HCT116 (cell line): ENCODE measurements around the gene STK32B. TPM values are rescaled to one million over a fixed set of nuclear protein-coding genes. Genes with fewer than 3 reads are reported as not detected.

ENCODE experiments used
- ATAC-seq: fragments of 200-7000 bp; cut with Tn5 transposase; 2 replicates; pipeline ENCODE4 v1.9.1; 2020; ENCODE audit warnings: mild to moderate bottlenecking, moderate library complexity
- BruUV-seq: library from RNA; stranded (reverse); fragments of 400-500 nt; replicated peaks from 2 replicates; lab custom pipeline; 2021; lab: Mats Ljungman, UMichigan
- CTCF ChIA-PET: fragments of 300-600 bp; sonication (Branson Sonifier 250); formaldehyde crosslinking; loops from one replicate; lab custom pipeline; 2021; ENCODE audit warnings: antibody characterized with exemption; lab: Charles Lee
- POLR2A ChIA-PET: fragments of 300-600, 350-600 bp; sonication (Branson Sonifier 250); formaldehyde crosslinking; loops from one replicate; lab custom pipeline; 2021; ENCODE audit warnings: antibody characterized with exemption; lab: Charles Lee
- RAD21 ChIA-PET, 2 experiments: fragments of 300-600 bp; sonication (Branson Sonifier 250); formaldehyde crosslinking; loops; one replicate each; lab custom pipeline; 2023; ENCODE audit warnings: low total read pairs in 2 of 2; ENCODE audit not compliant: uncharacterized antibody in 2 of 2, unreplicated experiment in 2 of 2, low non-redundant PET in 1 of 2; lab: Charles Lee
- DNase-seq: peaks from one replicate; pipeline ENCODE4 v3.0.0-alpha.2; 2010; ENCODE audit warnings: low read depth, low spot score
- H2AFZ ChIP-seq: fragments of 200-600 bp; shearing (Covaris generic), sonication (generic); 2 replicates; pipeline ENCODE4 v1.6.1; 2017; ENCODE audit warnings: low read depth, mixed run types, mixed read lengths, antibody characterized with exemption, low read length; ENCODE audit not compliant: poor library complexity, severe bottlenecking
- H3K27ac ChIP-seq: 2 replicates; pipeline ENCODE4 v1.5.1; 2012; ENCODE audit warnings: low read depth, low read length
- H3K27me3 ChIP-seq: fragments of 200-600 bp; sonication (generic); 2 replicates; pipeline ENCODE4 v1.6.1; 2016; ENCODE audit warnings: mixed run types, low read length, mixed read lengths; ENCODE audit not compliant: insufficient read depth
- H3K36me3 ChIP-seq, 2 experiments: fragments of 200-500 bp in 1 of 2; fragments of 200-600 bp in 1 of 2; sonication (Bioruptor generic) in 1 of 2; sonication (generic) in 1 of 2; 2 replicates each; pipeline versions ENCODE4 v1.5.1 to v1.6.1; 2014 to 2016; ENCODE audit warnings: low read length in 2 of 2, inconsistent platforms in 1 of 2, mixed read lengths in 1 of 2, mixed run types in 1 of 2; ENCODE audit not compliant: insufficient read depth in 2 of 2, control insufficient read depth in 1 of 2
- H3K4me1 ChIP-seq, 2 experiments: fragments of 200-600 bp in 1 of 2; sonication (generic) in 1 of 2; 2 replicates each; pipeline versions ENCODE4 v1.5.1 to v1.6.1; 2012 to 2017; ENCODE audit warnings: low read length in 2 of 2, inconsistent platforms in 1 of 2, mild to moderate bottlenecking in 1 of 2, mixed read lengths in 1 of 2, mixed run types in 1 of 2, moderate library complexity in 1 of 2; ENCODE audit not compliant: insufficient read depth in 2 of 2, control insufficient read depth in 1 of 2
- H3K4me2 ChIP-seq: fragments of 200-600 bp; sonication (generic); 2 replicates; pipeline ENCODE4 v1.6.1; 2017; ENCODE audit warnings: mixed run types, low read length, mixed read lengths
- H3K4me3 ChIP-seq, 2 experiments: fragments of 200-600 bp in 1 of 2; sonication (generic) in 1 of 2; replicated peaks in 1 of 2; 2 replicates each; pipeline ENCODE4 v1.5.1; 2011 to 2016; ENCODE audit warnings: low read length in 2 of 2, control low read depth in 1 of 2, low read depth in 1 of 2, mild to moderate bottlenecking in 1 of 2, mixed read lengths in 1 of 2, mixed run types in 1 of 2
- H3K79me2 ChIP-seq: fragments of 200-600 bp; sonication (generic); 2 replicates; pipeline ENCODE4 v1.6.1; 2017; ENCODE audit warnings: mild to moderate bottlenecking, mixed run types, low read length, moderate library complexity, mixed read lengths; ENCODE audit not compliant: insufficient read depth
- H3K9ac ChIP-seq: fragments of 200-600 bp; sonication (generic); 2 replicates; pipeline ENCODE4 v1.6.1; 2016; ENCODE audit warnings: low read length, mixed read lengths
- H3K9me2 ChIP-seq: fragments of 200-600 bp; sonication (generic), shearing (Covaris generic); 2 replicates; pipeline ENCODE4 v1.6.1; 2017; ENCODE audit warnings: mixed run types, mild to moderate bottlenecking, moderate library complexity; ENCODE audit not compliant: insufficient read depth
- H3K9me3 ChIP-seq, 2 experiments: fragments of 200-500 bp in 1 of 2; fragments of 200-600 bp in 1 of 2; sonication (Bioruptor generic) in 1 of 2; sonication (generic) in 1 of 2; 2 replicates each; pipeline ENCODE4 v1.6.1; 2014 to 2017; ENCODE audit warnings: low read length in 2 of 2, mixed read lengths in 2 of 2, inconsistent platforms in 1 of 2, low read depth in 1 of 2, mild to moderate bottlenecking in 1 of 2, mixed run types in 1 of 2, moderate library complexity in 1 of 2; ENCODE audit not compliant: control insufficient read depth in 1 of 2, insufficient read depth in 1 of 2
- H4K20me1 ChIP-seq: fragments of 200-600 bp; sonication (generic), shearing (Covaris generic); 2 replicates; pipeline ENCODE4 v1.6.1; 2017; ENCODE audit warnings: mixed run types, mild to moderate bottlenecking, moderate library complexity; ENCODE audit not compliant: insufficient read depth
- CEBPB ChIP-seq: IDR thresholded peaks from 2 replicates; pipeline ENCODE4 v1.6.1; 2012; ENCODE audit warnings: low read depth
- EGR1 ChIP-seq: IDR thresholded peaks from 2 replicates; pipeline ENCODE4 v1.6.1; 2012; ENCODE audit warnings: low read depth
- ELF1 ChIP-seq: IDR thresholded peaks from 2 replicates; pipeline ENCODE4 v1.6.1; 2012; ENCODE audit warnings: low read depth, borderline replicate concordance
- EZH2 ChIP-seq: fragments of 200-600 bp; sonication (generic); IDR thresholded peaks from 2 replicates; pipeline ENCODE4 v1.6.1; 2017; ENCODE audit warnings: antibody characterized with exemption, mixed run types
- EZH2phosphoT487 ChIP-seq: fragments of 200-600 bp; IDR thresholded peaks from 2 replicates; pipeline ENCODE4 v1.6.1; 2018; ENCODE audit warnings: antibody characterized with exemption, borderline replicate concordance
- FOSL1 ChIP-seq: IDR thresholded peaks from 2 replicates; pipeline ENCODE4 v1.6.1; 2012; ENCODE audit warnings: low read depth
- POLR2A ChIP-seq: IDR thresholded peaks from 2 replicates; pipeline ENCODE4 v1.7.0; 2011; ENCODE audit warnings: borderline replicate concordance; ENCODE audit not compliant: insufficient read depth, insufficient read length; ENCODE audit errors: extremely low read depth
- POLR2AphosphoS5 ChIP-seq: IDR thresholded peaks from 2 replicates; pipeline ENCODE4 v1.6.1; 2011; ENCODE audit warnings: mild to moderate bottlenecking, low read depth, low read length, moderate library complexity
- RAD21 ChIP-seq: IDR thresholded peaks from 2 replicates; pipeline ENCODE4 v1.6.1; 2012; ENCODE audit warnings: low read depth, mild to moderate bottlenecking
- SIN3A ChIP-seq: IDR thresholded peaks from 2 replicates; pipeline ENCODE4 v1.6.1; 2012; ENCODE audit warnings: low read depth
- SP1 ChIP-seq: IDR thresholded peaks from 2 replicates; pipeline ENCODE4 v1.6.1; 2012; ENCODE audit warnings: low read depth
- SRF ChIP-seq: IDR thresholded peaks from 2 replicates; pipeline ENCODE4 v1.6.1; 2012; ENCODE audit warnings: low read depth
- TCF7L2 ChIP-seq: IDR thresholded peaks from 2 replicates; pipeline ENCODE4 v1.7.0; 2011; ENCODE audit warnings: borderline replicate concordance, inconsistent platforms; ENCODE audit not compliant: insufficient read depth, insufficient read length; ENCODE audit errors: extremely low read depth
- YY1 ChIP-seq: IDR thresholded peaks from 2 replicates; pipeline ENCODE4 v1.6.1; 2011; ENCODE audit warnings: low read length, low read depth, moderate library complexity, mild to moderate bottlenecking; ENCODE audit not compliant: insufficient replicate concordance; ENCODE audit errors: extremely low read depth
- ZFX ChIP-seq: fragments of 450-650 bp; IDR thresholded peaks from 2 replicates; pipeline ENCODE4 v1.6.1; 2017
- ZNF274 ChIP-seq: fragments of 200-500 bp; sonication (Bioruptor generic); IDR thresholded peaks from 2 replicates; pipeline ENCODE4 v1.6.1; 2014; ENCODE audit warnings: mild to moderate bottlenecking, low read depth, low read length, inconsistent platforms
- intact Hi-C: fragments of 100-400 bp; cut with micrococcal nuclease; formaldehyde crosslinking; loops from 2 replicates; pipeline ENCODE4 v1.10.0; 2022
- total RNA-seq: library from RNA; stranded (reverse); gene quantifications from one replicate; pipeline ENCODE4 v1.2.1, GENCODE V29; 2021; ENCODE audit not compliant: unreplicated experiment
- TF ChIP-seq, protein P1 (sequence below), 3 experiments: fragments of 200-600 bp in 1 of 3; sonication (generic) in 1 of 3; IDR thresholded peaks in 2 of 3; conservative IDR thresholded peaks in 1 of 3; 2 replicates each; pipeline ENCODE4 v1.5.1; 2012 to 2017; ENCODE audit warnings: low read depth in 2 of 3, low read length in 2 of 3, antibody characterized with exemption in 1 of 3, borderline replicate concordance in 1 of 3, control low read depth in 1 of 3, mild to moderate bottlenecking in 1 of 3, mixed read lengths in 1 of 3, mixed run types in 1 of 3, moderate library complexity in 1 of 3; ENCODE audit not compliant: insufficient read depth in 1 of 3
- TF ChIP-seq, protein P2 (sequence below): IDR thresholded peaks from 2 replicates; pipeline ENCODE4 v1.6.1; 2012

STK32B gene
- total RNA-seq, 1 experiment from 2014 or later = not detected

DNA sequence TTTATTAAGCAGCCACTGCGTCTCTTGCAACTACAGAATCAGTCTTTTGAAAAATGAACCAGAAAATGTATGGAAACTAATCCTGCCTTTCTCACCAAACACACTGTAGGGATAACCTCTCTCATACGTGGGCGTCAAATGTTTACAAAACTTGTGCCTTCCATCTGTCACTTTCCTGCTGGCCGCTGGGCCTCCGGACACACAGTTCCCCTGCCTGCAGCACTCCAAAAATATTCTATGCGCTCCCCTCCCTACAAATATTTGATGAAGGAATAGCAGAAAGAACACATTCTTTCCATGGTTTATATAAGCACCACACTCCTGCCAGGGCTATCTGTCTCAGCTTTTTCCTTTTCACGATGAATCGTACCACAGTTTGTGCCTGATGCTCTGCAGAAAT lies 17.1 kb upstream of the STK32B start:
- H2AFZ ChIP-seq = no peak overlapping the region
- ChIA-PET CTCF (no interaction called here), POLR2A (no interaction called here), RAD21 (no interaction called here)
- H3K9me2 ChIP-seq = no peaks in the 10 kb centered on the region
- H3K4me1 ChIP-seq = peaks cover 3 to 11% of the 10 kb centered on the region in 2 experiments
- H3K4me2 ChIP-seq = no peak overlapping the region
- BruUV-seq = no TSS peak
- H3K27me3 ChIP-seq = peaks cover 11% of the 10 kb centered on the region; the same call in 1 of the 2 replicates
- H3K4me3 ChIP-seq = no peak overlapping the region
- H3K79me2 ChIP-seq = no peaks in the 10 kb centered on the region
- no peaks in the 10 kb centered on the region for H3K9me3 ChIP-seq
- DNase-seq = no peak
- no peak for ATAC-seq
- H4K20me1 ChIP-seq = no peaks in the 10 kb centered on the region
- H3K27ac ChIP-seq = no peak overlapping the region
- intact Hi-C loops = no loop called here
- H3K36me3 ChIP-seq = no peaks in the 10 kb centered on the region
- H3K9ac ChIP-seq = no peak overlapping the region
- TF ChIP-seq POLR2AphosphoS5 = no peak
- TF ChIP-seq, protein P1, sequence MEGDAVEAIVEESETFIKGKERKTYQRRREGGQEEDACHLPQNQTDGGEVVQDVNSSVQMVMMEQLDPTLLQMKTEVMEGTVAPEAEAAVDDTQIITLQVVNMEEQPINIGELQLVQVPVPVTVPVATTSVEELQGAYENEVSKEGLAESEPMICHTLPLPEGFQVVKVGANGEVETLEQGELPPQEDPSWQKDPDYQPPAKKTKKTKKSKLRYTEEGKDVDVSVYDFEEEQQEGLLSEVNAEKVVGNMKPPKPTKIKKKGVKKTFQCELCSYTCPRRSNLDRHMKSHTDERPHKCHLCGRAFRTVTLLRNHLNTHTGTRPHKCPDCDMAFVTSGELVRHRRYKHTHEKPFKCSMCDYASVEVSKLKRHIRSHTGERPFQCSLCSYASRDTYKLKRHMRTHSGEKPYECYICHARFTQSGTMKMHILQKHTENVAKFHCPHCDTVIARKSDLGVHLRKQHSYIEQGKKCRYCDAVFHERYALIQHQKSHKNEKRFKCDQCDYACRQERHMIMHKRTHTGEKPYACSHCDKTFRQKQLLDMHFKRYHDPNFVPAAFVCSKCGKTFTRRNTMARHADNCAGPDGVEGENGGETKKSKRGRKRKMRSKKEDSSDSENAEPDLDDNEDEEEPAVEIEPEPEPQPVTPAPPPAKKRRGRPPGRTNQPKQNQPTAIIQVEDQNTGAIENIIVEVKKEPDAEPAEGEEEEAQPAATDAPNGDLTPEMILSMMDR (IDR thresholded peaks at IDR 0.05 in 2 of 3, conservative IDR thresholded peaks at IDR 0.05 in 1 of 3; ENCODE audit: borderline replicate concordance in 1 of 3, insufficient read depth in 1 of 3, low read depth in 2 of 3, low read length in 2 of 3) = no peak
- no peak for TF ChIP-seq EZH2phosphoT487
- TF ChIP-seq FOSL1 = no peak
- TF ChIP-seq POLR2A = no peak
- TF ChIP-seq EZH2 = no peak
- TF ChIP-seq, protein P2, sequence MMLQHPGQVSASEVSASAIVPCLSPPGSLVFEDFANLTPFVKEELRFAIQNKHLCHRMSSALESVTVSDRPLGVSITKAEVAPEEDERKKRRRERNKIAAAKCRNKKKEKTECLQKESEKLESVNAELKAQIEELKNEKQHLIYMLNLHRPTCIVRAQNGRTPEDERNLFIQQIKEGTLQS = no peak
- no peak for TF ChIP-seq RAD21
- TF ChIP-seq ELF1 = no peak
- no peak for TF ChIP-seq ZNF274
- no peak for TF ChIP-seq SRF
- TF ChIP-seq SP1 = no peak
- no peak for TF ChIP-seq ZFX
- no peak for TF ChIP-seq EGR1
- TF ChIP-seq CEBPB = no peak
- no peak for TF ChIP-seq YY1
- no peak for TF ChIP-seq TCF7L2
- TF ChIP-seq SIN3A = no peak
